Measurements from ENCODE around the gene TGFBR3.
"Not testable (repeated sequence)": the region's sequence is repeated elsewhere in the genome, so short reads cannot be mapped to it uniquely, and the experiment has no call there.

TGFBR3 gene

GRCh38 chr1:91684481-91685196 lies 201.3 kb downstream of the TGFBR3 start:
- no peak for DNase-seq (ENCODE audit: low read depth in 2 of 2)

- DNase-seq (ENCODE audit: low read depth in 2 of 2), result no peak
Measured at GRCh38 chr1:91683598-91683951, 202.4 kb downstream of the TGFBR3 start.

- DNase-seq (ENCODE audit: low read depth in 2 of 2), result no peak
Measured at GRCh38 chr1:91682882-91683597, 202.9 kb downstream of the TGFBR3 start.

GRCh38 chr1:91680556-91681155 lies 205.3 kb downstream of the TGFBR3 start:
- DNase-seq (ENCODE audit: low read depth in 2 of 2), result no peak

GRCh38 chr1:91679446-91679845 lies 206.5 kb downstream of the TGFBR3 start:
- DNase-seq (ENCODE audit: low read depth in 2 of 2), result no peak

- no peak for DNase-seq (ENCODE audit: low read depth in 2 of 2)
Measured at GRCh38 chr1:91676030-91676429, 209.9 kb downstream of the TGFBR3 start.

GRCh38 chr1:91674107-91674506 lies 211.8 kb downstream of the TGFBR3 start:
- DNase-seq (ENCODE audit: low read depth in 2 of 2), result no peak

- no peak for DNase-seq (ENCODE audit: low read depth in 2 of 2)
Measured at GRCh38 chr1:91673613-91674012, 212.3 kb downstream of the TGFBR3 start.

GRCh38 chr1:91672601-91673161 lies 213.3 kb downstream of the TGFBR3 start:
- no peak for DNase-seq (ENCODE audit: low read depth in 2 of 2)

- DNase-seq (ENCODE audit: low read depth in 2 of 2), result no peak
Measured at GRCh38 chr1:91670781-91671180, 215.2 kb downstream of the TGFBR3 start.

GRCh38 chr1:91669584-91670350 lies 216.2 kb downstream of the TGFBR3 start:
- no peak for DNase-seq (ENCODE audit: low read depth in 2 of 2)

- DNase-seq (ENCODE audit: low read depth in 2 of 2), result not testable (repeated sequence)
Measured at GRCh38 chr1:91666651-91667050, 219.3 kb downstream of the TGFBR3 start.

- DNase-seq (ENCODE audit: low read depth in 2 of 2), result no peak
Measured at GRCh38 chr1:91661121-91661520, 224.8 kb downstream of the TGFBR3 start.

- DNase-seq (ENCODE audit: low read depth in 2 of 2), result no peak
Measured at GRCh38 chr1:91660708-91661107, 225.2 kb downstream of the TGFBR3 start.

GRCh38 chr1:91655912-91656449 lies 230.0 kb downstream of the TGFBR3 start:
- no peak for DNase-seq (ENCODE audit: low read depth in 2 of 2)

GRCh38 chr1:91653183-91653582 lies 232.8 kb downstream of the TGFBR3 start:
- no peak for DNase-seq (ENCODE audit: low read depth in 2 of 2)

GRCh38 chr1:91651661-91652071 lies 234.3 kb downstream of the TGFBR3 start:
- DNase-seq (ENCODE audit: low read depth in 2 of 2), result no peak

GRCh38 chr1:91651243-91651642 lies 234.7 kb downstream of the TGFBR3 start:
- no peak for DNase-seq (ENCODE audit: low read depth in 2 of 2)

- DNase-seq (ENCODE audit: low read depth in 2 of 2), result no peak
Measured at GRCh38 chr1:91650764-91651163, 235.2 kb downstream of the TGFBR3 start.

- no peak for DNase-seq (ENCODE audit: low read depth in 2 of 2)
Measured at GRCh38 chr1:91647061-91647460, 238.9 kb downstream of the TGFBR3 start.

GRCh38 chr1:91645031-91645430 lies 240.9 kb downstream of the TGFBR3 start:
- DNase-seq (ENCODE audit: low read depth in 2 of 2), result no peak

- no peak for DNase-seq (ENCODE audit: low read depth in 2 of 2)
Measured at GRCh38 chr1:91643431-91643830, 242.5 kb downstream of the TGFBR3 start.
